ENCODE data around the gene ORAI1.
"Not testable (repeated sequence)": the region's sequence is repeated elsewhere in the genome, so short reads cannot be mapped to it uniquely, and the experiment has no call there.

ORAI1 gene

GRCh38 chr12:121679661-121680197, 53.4 kb downstream of the ORAI1 start:
- H3K4me3 Mint-ChIP-seq; H3K9me3 Mint-ChIP-seq; H3K4me1 Mint-ChIP-seq (ENCODE audit: low read depth); H3K36me3 Mint-ChIP-seq (ENCODE audit: low read depth); H3K27me3 Mint-ChIP-seq; H3K27ac Mint-ChIP-seq: not testable (repeated sequence)

- no peak overlapping the region for H3K27ac Mint-ChIP-seq
- no peak overlapping the region for H3K4me3 Mint-ChIP-seq
- peaks cover 15% of the 10 kb centered on the region for H3K4me1 Mint-ChIP-seq (ENCODE audit: low read depth)
- H3K36me3 Mint-ChIP-seq (ENCODE audit: low read depth): no peaks in the 10 kb centered on the region
- no peaks in the 10 kb centered on the region for H3K27me3 Mint-ChIP-seq
- H3K9me3 Mint-ChIP-seq: no peaks in the 10 kb centered on the region
These were observed 62.6 kb downstream of the ORAI1 start for GRCh38 chr12:121688966-121689365.

GRCh38 chr12:121689430-121689829, 63.1 kb downstream of the ORAI1 start:
- Mint-ChIP-seq H3K36me3 (ENCODE audit: low read depth) (no peaks in the 10 kb centered on the region), H3K27ac (no peak overlapping the region)

More at GRCh38 chr12:121689430-121689829, 63.1 kb downstream of the ORAI1 start:
- Mint-ChIP-seq H3K4me3 (no peak overlapping the region), H3K4me1 (ENCODE audit: low read depth) (peaks cover 15% of the 10 kb centered on the region), H3K9me3 (no peaks in the 10 kb centered on the region), H3K27me3 (no peaks in the 10 kb centered on the region)
